GM19035 (cell line): ENCODE results near the gene ZNF557.

Experiments used
- ATAC-seq: cut with Tn5 transposase; IDR thresholded peaks from one replicate; pipeline ENCODE4 v1.9.1; 2021; ENCODE audit not compliant: unreplicated experiment

ZNF557 gene

DNA sequence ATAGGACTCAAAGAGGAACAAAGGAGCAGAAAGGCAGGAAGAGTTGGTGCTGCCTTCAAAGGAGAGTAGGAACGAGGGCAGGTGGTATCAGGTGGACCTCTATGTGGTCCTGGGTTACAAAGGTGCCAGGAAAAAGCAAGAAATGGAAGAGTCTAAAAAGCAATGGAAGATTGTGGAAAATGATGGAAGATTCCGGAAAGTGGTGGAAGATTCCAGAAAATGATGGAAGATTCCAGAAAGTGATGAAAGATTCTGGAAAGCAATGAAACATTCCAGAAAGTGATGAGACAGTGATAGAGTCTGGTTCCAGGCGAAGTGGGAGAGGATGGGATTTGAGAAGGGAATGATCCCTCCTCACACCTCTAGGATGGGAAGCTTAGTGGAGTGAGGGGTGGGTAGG is 55.3 kb downstream of the ZNF557 start:
- no peak for ATAC-seq

GRCh38 chr19:7125221-7125620 is 55.7 kb downstream of the ZNF557 start:
- ATAC-seq, result no peak

- ATAC-seq, result no peak
These were observed 56.6 kb downstream of the ZNF557 start for GRCh38 chr19:7126132-7126531.

DNA sequence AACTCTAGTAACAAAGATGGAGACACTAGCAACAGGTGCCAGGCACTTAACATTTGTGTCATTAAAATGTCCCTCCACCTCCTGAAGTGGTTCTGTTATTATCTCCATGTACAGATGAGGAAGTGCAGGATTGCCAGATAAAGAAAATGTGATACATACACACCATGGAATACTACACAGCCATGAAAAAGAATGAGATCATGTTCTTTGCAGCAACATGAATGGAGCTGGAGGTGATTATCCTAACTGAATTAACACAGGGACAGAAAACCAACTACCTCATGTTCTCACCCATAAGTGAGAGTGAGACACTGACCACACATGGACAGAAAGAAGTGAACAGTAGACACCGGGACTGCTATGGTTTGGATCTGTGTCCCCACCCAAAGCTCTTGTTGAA is 60.5 kb downstream of the ZNF557 start:
- no peak for ATAC-seq

- ATAC-seq, result no peak
These were observed 62.6 kb downstream of the ZNF557 start for GRCh38 chr19:7132054-7132453.

DNA sequence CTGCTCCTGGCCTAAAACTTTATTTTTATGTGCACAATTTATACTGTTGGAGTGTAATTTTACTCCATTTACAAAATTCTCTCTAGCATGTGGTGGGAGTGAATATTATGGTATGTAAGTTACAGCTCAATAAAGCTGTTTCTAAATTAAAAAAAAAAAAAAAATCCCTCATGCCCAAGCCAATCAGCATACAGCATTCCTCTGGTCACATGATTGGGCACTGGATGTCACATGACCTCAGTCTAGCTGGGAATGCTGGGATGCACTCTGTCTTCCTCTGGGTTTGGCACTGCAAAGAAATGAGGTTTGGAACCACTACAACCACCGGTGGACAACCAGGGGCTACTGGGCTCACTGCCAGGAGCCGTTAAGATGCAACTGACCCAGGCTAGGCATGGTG is 67.6 kb downstream of the ZNF557 start:
- ATAC-seq, result no peak
